HCT116 (cell line): ENCODE results near the gene HYI. TPM values are rescaled to one million over a fixed set of nuclear protein-coding genes. Genes with fewer than 3 reads are reported as not detected.

Experiments used
- ATAC-seq: fragments of 200-7000 bp; cut with Tn5 transposase; 2 replicates; pipeline ENCODE4 v1.9.1; 2020; ENCODE audit warnings: mild to moderate bottlenecking, moderate library complexity
- BruUV-seq: library from RNA; stranded (reverse); fragments of 400-500 nt; replicated peaks from 2 replicates; lab custom pipeline; 2021; lab: Mats Ljungman, UMichigan
- CTCF ChIA-PET: fragments of 300-600 bp; sonication (Branson Sonifier 250); formaldehyde crosslinking; loops from one replicate; lab custom pipeline; 2021; ENCODE audit warnings: antibody characterized with exemption; lab: Charles Lee
- POLR2A ChIA-PET: fragments of 300-600, 350-600 bp; sonication (Branson Sonifier 250); formaldehyde crosslinking; loops from one replicate; lab custom pipeline; 2021; ENCODE audit warnings: antibody characterized with exemption; lab: Charles Lee
- RAD21 ChIA-PET, 2 experiments: fragments of 300-600 bp; sonication (Branson Sonifier 250); formaldehyde crosslinking; loops; one replicate each; lab custom pipeline; 2023; ENCODE audit warnings: low total read pairs in 2 of 2; ENCODE audit not compliant: uncharacterized antibody in 2 of 2, unreplicated experiment in 2 of 2, low non-redundant PET in 1 of 2; lab: Charles Lee
- DNase-seq: peaks from one replicate; pipeline ENCODE4 v3.0.0-alpha.2; 2010; ENCODE audit warnings: low read depth, low spot score
- H2AFZ ChIP-seq: fragments of 200-600 bp; shearing (Covaris generic), sonication (generic); 2 replicates; pipeline ENCODE4 v1.6.1; 2017; ENCODE audit warnings: low read depth, mixed run types, mixed read lengths, antibody characterized with exemption, low read length; ENCODE audit not compliant: poor library complexity, severe bottlenecking
- H3K27ac ChIP-seq: 2 replicates; pipeline ENCODE4 v1.5.1; 2012; ENCODE audit warnings: low read depth, low read length
- H3K27me3 ChIP-seq: fragments of 200-600 bp; sonication (generic); 2 replicates; pipeline ENCODE4 v1.6.1; 2016; ENCODE audit warnings: mixed run types, low read length, mixed read lengths; ENCODE audit not compliant: insufficient read depth
- H3K36me3 ChIP-seq, 2 experiments: fragments of 200-500 bp in 1 of 2; fragments of 200-600 bp in 1 of 2; sonication (Bioruptor generic) in 1 of 2; sonication (generic) in 1 of 2; 2 replicates each; pipeline versions ENCODE4 v1.5.1 to v1.6.1; 2014 to 2016; ENCODE audit warnings: low read length in 2 of 2, inconsistent platforms in 1 of 2, mixed read lengths in 1 of 2, mixed run types in 1 of 2; ENCODE audit not compliant: insufficient read depth in 2 of 2, control insufficient read depth in 1 of 2
- H3K4me1 ChIP-seq, 2 experiments: fragments of 200-600 bp in 1 of 2; sonication (generic) in 1 of 2; 2 replicates each; pipeline versions ENCODE4 v1.5.1 to v1.6.1; 2012 to 2017; ENCODE audit warnings: low read length in 2 of 2, inconsistent platforms in 1 of 2, mild to moderate bottlenecking in 1 of 2, mixed read lengths in 1 of 2, mixed run types in 1 of 2, moderate library complexity in 1 of 2; ENCODE audit not compliant: insufficient read depth in 2 of 2, control insufficient read depth in 1 of 2
- H3K4me2 ChIP-seq: fragments of 200-600 bp; sonication (generic); 2 replicates; pipeline ENCODE4 v1.6.1; 2017; ENCODE audit warnings: mixed run types, low read length, mixed read lengths
- H3K4me3 ChIP-seq, 2 experiments: fragments of 200-600 bp in 1 of 2; sonication (generic) in 1 of 2; replicated peaks in 1 of 2; 2 replicates each; pipeline ENCODE4 v1.5.1; 2011 to 2016; ENCODE audit warnings: low read length in 2 of 2, control low read depth in 1 of 2, low read depth in 1 of 2, mild to moderate bottlenecking in 1 of 2, mixed read lengths in 1 of 2, mixed run types in 1 of 2
- H3K79me2 ChIP-seq: fragments of 200-600 bp; sonication (generic); 2 replicates; pipeline ENCODE4 v1.6.1; 2017; ENCODE audit warnings: mild to moderate bottlenecking, mixed run types, low read length, moderate library complexity, mixed read lengths; ENCODE audit not compliant: insufficient read depth
- H3K9ac ChIP-seq: fragments of 200-600 bp; sonication (generic); 2 replicates; pipeline ENCODE4 v1.6.1; 2016; ENCODE audit warnings: low read length, mixed read lengths
- H3K9me2 ChIP-seq: fragments of 200-600 bp; sonication (generic), shearing (Covaris generic); 2 replicates; pipeline ENCODE4 v1.6.1; 2017; ENCODE audit warnings: mixed run types, mild to moderate bottlenecking, moderate library complexity; ENCODE audit not compliant: insufficient read depth
- H3K9me3 ChIP-seq, 2 experiments: fragments of 200-500 bp in 1 of 2; fragments of 200-600 bp in 1 of 2; sonication (Bioruptor generic) in 1 of 2; sonication (generic) in 1 of 2; 2 replicates each; pipeline ENCODE4 v1.6.1; 2014 to 2017; ENCODE audit warnings: low read length in 2 of 2, mixed read lengths in 2 of 2, inconsistent platforms in 1 of 2, low read depth in 1 of 2, mild to moderate bottlenecking in 1 of 2, mixed run types in 1 of 2, moderate library complexity in 1 of 2; ENCODE audit not compliant: control insufficient read depth in 1 of 2, insufficient read depth in 1 of 2
- H4K20me1 ChIP-seq: fragments of 200-600 bp; sonication (generic), shearing (Covaris generic); 2 replicates; pipeline ENCODE4 v1.6.1; 2017; ENCODE audit warnings: mixed run types, mild to moderate bottlenecking, moderate library complexity; ENCODE audit not compliant: insufficient read depth
- ATF3 ChIP-seq: IDR thresholded peaks from 2 replicates; pipeline ENCODE4 v1.6.1; 2012
- CBX3 ChIP-seq: IDR thresholded peaks from 2 replicates; pipeline ENCODE4 v1.6.1; 2012; ENCODE audit warnings: low read depth
- EGR1 ChIP-seq: IDR thresholded peaks from 2 replicates; pipeline ENCODE4 v1.6.1; 2012; ENCODE audit warnings: low read depth
- EZH2 ChIP-seq: fragments of 200-600 bp; sonication (generic); IDR thresholded peaks from 2 replicates; pipeline ENCODE4 v1.6.1; 2017; ENCODE audit warnings: antibody characterized with exemption, mixed run types
- EZH2phosphoT487 ChIP-seq: fragments of 200-600 bp; IDR thresholded peaks from 2 replicates; pipeline ENCODE4 v1.6.1; 2018; ENCODE audit warnings: antibody characterized with exemption, borderline replicate concordance
- JUND ChIP-seq: IDR thresholded peaks from 2 replicates; pipeline ENCODE4 v1.6.1; 2012
- MAX ChIP-seq: IDR thresholded peaks from 2 replicates; pipeline ENCODE4 v1.6.1; 2012
- POLR2A ChIP-seq: IDR thresholded peaks from 2 replicates; pipeline ENCODE4 v1.7.0; 2011; ENCODE audit warnings: borderline replicate concordance; ENCODE audit not compliant: insufficient read depth, insufficient read length; ENCODE audit errors: extremely low read depth
- POLR2AphosphoS5 ChIP-seq: IDR thresholded peaks from 2 replicates; pipeline ENCODE4 v1.6.1; 2011; ENCODE audit warnings: mild to moderate bottlenecking, low read depth, low read length, moderate library complexity
- REST ChIP-seq: IDR thresholded peaks from 2 replicates; pipeline ENCODE4 v1.6.1; 2012; ENCODE audit warnings: low read depth
- SIN3A ChIP-seq: IDR thresholded peaks from 2 replicates; pipeline ENCODE4 v1.6.1; 2012; ENCODE audit warnings: low read depth
- SP1 ChIP-seq: IDR thresholded peaks from 2 replicates; pipeline ENCODE4 v1.6.1; 2012; ENCODE audit warnings: low read depth
- SRF ChIP-seq: IDR thresholded peaks from 2 replicates; pipeline ENCODE4 v1.6.1; 2012; ENCODE audit warnings: low read depth
- TCF7L2 ChIP-seq: IDR thresholded peaks from 2 replicates; pipeline ENCODE4 v1.7.0; 2011; ENCODE audit warnings: borderline replicate concordance, inconsistent platforms; ENCODE audit not compliant: insufficient read depth, insufficient read length; ENCODE audit errors: extremely low read depth
- YY1 ChIP-seq: IDR thresholded peaks from 2 replicates; pipeline ENCODE4 v1.6.1; 2011; ENCODE audit warnings: low read length, low read depth, moderate library complexity, mild to moderate bottlenecking; ENCODE audit not compliant: insufficient replicate concordance; ENCODE audit errors: extremely low read depth
- ZFX ChIP-seq: fragments of 450-650 bp; IDR thresholded peaks from 2 replicates; pipeline ENCODE4 v1.6.1; 2017
- ZNF274 ChIP-seq: fragments of 200-500 bp; sonication (Bioruptor generic); IDR thresholded peaks from 2 replicates; pipeline ENCODE4 v1.6.1; 2014; ENCODE audit warnings: mild to moderate bottlenecking, low read depth, low read length, inconsistent platforms
- intact Hi-C: fragments of 100-400 bp; cut with micrococcal nuclease; formaldehyde crosslinking; loops from 2 replicates; pipeline ENCODE4 v1.10.0; 2022
- total RNA-seq: library from RNA; stranded (reverse); gene quantifications from one replicate; pipeline ENCODE4 v1.2.1, GENCODE V29; 2021; ENCODE audit not compliant: unreplicated experiment
- TF ChIP-seq, protein P1 (sequence below), 3 experiments: fragments of 200-600 bp in 1 of 3; sonication (generic) in 1 of 3; IDR thresholded peaks in 2 of 3; conservative IDR thresholded peaks in 1 of 3; 2 replicates each; pipeline ENCODE4 v1.5.1; 2012 to 2017; ENCODE audit warnings: low read depth in 2 of 3, low read length in 2 of 3, antibody characterized with exemption in 1 of 3, borderline replicate concordance in 1 of 3, control low read depth in 1 of 3, mild to moderate bottlenecking in 1 of 3, mixed read lengths in 1 of 3, mixed run types in 1 of 3, moderate library complexity in 1 of 3; ENCODE audit not compliant: insufficient read depth in 1 of 3

HYI gene
- total RNA-seq, 1 experiment from 2014 or later = 13.9 TPM

GRCh38 chr1:43468414-43468813 is 14.7 kb upstream of the HYI start:
- H3K4me3 ChIP-seq = no peak overlapping the region
- H3K36me3 ChIP-seq = no peaks in the 10 kb centered on the region
- DNase-seq (no peak), ATAC-seq (no peak)
- H3K9me2 ChIP-seq = no peaks in the 10 kb centered on the region
- intact Hi-C loops = no loop called here
- TF ChIP-seq, protein P1, sequence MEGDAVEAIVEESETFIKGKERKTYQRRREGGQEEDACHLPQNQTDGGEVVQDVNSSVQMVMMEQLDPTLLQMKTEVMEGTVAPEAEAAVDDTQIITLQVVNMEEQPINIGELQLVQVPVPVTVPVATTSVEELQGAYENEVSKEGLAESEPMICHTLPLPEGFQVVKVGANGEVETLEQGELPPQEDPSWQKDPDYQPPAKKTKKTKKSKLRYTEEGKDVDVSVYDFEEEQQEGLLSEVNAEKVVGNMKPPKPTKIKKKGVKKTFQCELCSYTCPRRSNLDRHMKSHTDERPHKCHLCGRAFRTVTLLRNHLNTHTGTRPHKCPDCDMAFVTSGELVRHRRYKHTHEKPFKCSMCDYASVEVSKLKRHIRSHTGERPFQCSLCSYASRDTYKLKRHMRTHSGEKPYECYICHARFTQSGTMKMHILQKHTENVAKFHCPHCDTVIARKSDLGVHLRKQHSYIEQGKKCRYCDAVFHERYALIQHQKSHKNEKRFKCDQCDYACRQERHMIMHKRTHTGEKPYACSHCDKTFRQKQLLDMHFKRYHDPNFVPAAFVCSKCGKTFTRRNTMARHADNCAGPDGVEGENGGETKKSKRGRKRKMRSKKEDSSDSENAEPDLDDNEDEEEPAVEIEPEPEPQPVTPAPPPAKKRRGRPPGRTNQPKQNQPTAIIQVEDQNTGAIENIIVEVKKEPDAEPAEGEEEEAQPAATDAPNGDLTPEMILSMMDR (IDR thresholded peaks at IDR 0.05 in 2 of 3, conservative IDR thresholded peaks at IDR 0.05 in 1 of 3; ENCODE audit: borderline replicate concordance in 1 of 3, insufficient read depth in 1 of 3, low read depth in 2 of 3, low read length in 2 of 3) = no peak
- TF ChIP-seq SIN3A (no peak), TCF7L2 (no peak), CBX3 (no peak), SRF (no peak), SP1 (no peak), ZNF274 (no peak), MAX (no peak), ATF3 (no peak), JUND (no peak), POLR2AphosphoS5 (no peak), EGR1 (no peak), POLR2A (no peak), EZH2phosphoT487 (no peak), EZH2 (no peak), ZFX (no peak), REST (no peak), YY1 (no peak)
- H3K4me1 ChIP-seq = peaks cover 12 to 33% of the 10 kb centered on the region in 2 experiments
- no peaks in the 10 kb centered on the region for H3K79me2 ChIP-seq
- no peaks in the 10 kb centered on the region for H4K20me1 ChIP-seq
- H3K4me2 ChIP-seq = no peak overlapping the region
- no peaks in the 10 kb centered on the region for H3K9me3 ChIP-seq
- H3K27ac ChIP-seq = no peak overlapping the region
- no peak overlapping the region for H2AFZ ChIP-seq
- POLR2A ChIA-PET = no interaction called here
- no peak overlapping the region for H3K9ac ChIP-seq
- CTCF ChIA-PET = no interaction called here
- RAD21 ChIA-PET = no interaction called here
- no peaks in the 10 kb centered on the region for H3K27me3 ChIP-seq
- BruUV-seq = no TSS peak
